ENCODE data around the gene GOLGA6L7.

The GOLGA6L7 gene

GRCh38 chr15:28879551-28879950 is 31.1 kb upstream of the GOLGA6L7 start:
- H3K4me3 ChIP-seq (ENCODE audit: low read length): no peak overlapping the region
- DNase-seq: no peak
- H3K79me2 ChIP-seq (ENCODE audit: low read length): no peaks in the 10 kb centered on the region

GRCh38 chr15:28878209-28878608 is 29.8 kb upstream of the GOLGA6L7 start:
- TF ChIP-seq EZH2phosphoT487 (IDR thresholded peaks at IDR 0.05; ENCODE audit: low read length) (no peak), EZH2 (optimal IDR thresholded peaks at IDR 0.05; ENCODE audit: low read depth, low read length) (no peak)
- TF ChIP-seq, protein P1, sequence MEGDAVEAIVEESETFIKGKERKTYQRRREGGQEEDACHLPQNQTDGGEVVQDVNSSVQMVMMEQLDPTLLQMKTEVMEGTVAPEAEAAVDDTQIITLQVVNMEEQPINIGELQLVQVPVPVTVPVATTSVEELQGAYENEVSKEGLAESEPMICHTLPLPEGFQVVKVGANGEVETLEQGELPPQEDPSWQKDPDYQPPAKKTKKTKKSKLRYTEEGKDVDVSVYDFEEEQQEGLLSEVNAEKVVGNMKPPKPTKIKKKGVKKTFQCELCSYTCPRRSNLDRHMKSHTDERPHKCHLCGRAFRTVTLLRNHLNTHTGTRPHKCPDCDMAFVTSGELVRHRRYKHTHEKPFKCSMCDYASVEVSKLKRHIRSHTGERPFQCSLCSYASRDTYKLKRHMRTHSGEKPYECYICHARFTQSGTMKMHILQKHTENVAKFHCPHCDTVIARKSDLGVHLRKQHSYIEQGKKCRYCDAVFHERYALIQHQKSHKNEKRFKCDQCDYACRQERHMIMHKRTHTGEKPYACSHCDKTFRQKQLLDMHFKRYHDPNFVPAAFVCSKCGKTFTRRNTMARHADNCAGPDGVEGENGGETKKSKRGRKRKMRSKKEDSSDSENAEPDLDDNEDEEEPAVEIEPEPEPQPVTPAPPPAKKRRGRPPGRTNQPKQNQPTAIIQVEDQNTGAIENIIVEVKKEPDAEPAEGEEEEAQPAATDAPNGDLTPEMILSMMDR (IDR thresholded peaks at IDR 0.05; ENCODE audit: low read length): no peak
- no peaks in the 10 kb centered on the region for H3K27me3 ChIP-seq (replicated peaks; ENCODE audit: insufficient read depth, low read length)
- H3K9ac ChIP-seq (ENCODE audit: low read length): no peak overlapping the region
- H3K36me3 ChIP-seq (replicated peaks; ENCODE audit: insufficient read depth, low read length): no peaks in the 10 kb centered on the region
- no peaks in the 10 kb centered on the region for H4K20me1 ChIP-seq (ENCODE audit: insufficient read depth, low read length)
- no peak overlapping the region for H3K27ac ChIP-seq (ENCODE audit: low read length)
- H3K4me1 ChIP-seq (ENCODE audit: low read length): no peaks in the 10 kb centered on the region
- H3K9me2 ChIP-seq (replicated peaks; ENCODE audit: insufficient read depth, low read length): no peaks in the 10 kb centered on the region
- H3F3A ChIP-seq (ENCODE audit: insufficient read depth, low read length): no peaks in the 10 kb centered on the region
- no peaks in the 10 kb centered on the region for H3K9me3 ChIP-seq (replicated peaks; ENCODE audit: insufficient read depth, low read length)
- no peak overlapping the region for H3K4me3 ChIP-seq (ENCODE audit: low read length)
- no peak overlapping the region for H2AFZ ChIP-seq (ENCODE audit: low read length)
- no peaks in the 10 kb centered on the region for H3K79me2 ChIP-seq (ENCODE audit: low read length)
- H3K4me2 ChIP-seq (ENCODE audit: low read depth, low read length): no peak overlapping the region
- no peak for DNase-seq

More at GRCh38 chr15:28879551-28879950, 31.1 kb upstream of the GOLGA6L7 start:
- H3K9ac ChIP-seq (ENCODE audit: low read length): no peak overlapping the region
- no peaks in the 10 kb centered on the region for H3F3A ChIP-seq (ENCODE audit: insufficient read depth, low read length)
- H3K9me3 ChIP-seq (replicated peaks; ENCODE audit: insufficient read depth, low read length): no peaks in the 10 kb centered on the region
- no peaks in the 10 kb centered on the region for H3K4me1 ChIP-seq (ENCODE audit: low read length)
- H3K27me3 ChIP-seq (replicated peaks; ENCODE audit: insufficient read depth, low read length): no peaks in the 10 kb centered on the region
- no peak for TF ChIP-seq EZH2 (optimal IDR thresholded peaks at IDR 0.05; ENCODE audit: low read depth, low read length)
- TF ChIP-seq, protein P1 (IDR thresholded peaks at IDR 0.05; ENCODE audit: low read length): no peak
- no peak for TF ChIP-seq EZH2phosphoT487 (IDR thresholded peaks at IDR 0.05; ENCODE audit: low read length)
- no peaks in the 10 kb centered on the region for H3K36me3 ChIP-seq (replicated peaks; ENCODE audit: insufficient read depth, low read length)
- H3K4me2 ChIP-seq (ENCODE audit: low read depth, low read length): no peak overlapping the region
- H3K9me2 ChIP-seq (replicated peaks; ENCODE audit: insufficient read depth, low read length): no peaks in the 10 kb centered on the region
- H3K27ac ChIP-seq (ENCODE audit: low read length): no peak overlapping the region
- H2AFZ ChIP-seq (ENCODE audit: low read length): no peak overlapping the region
- no peaks in the 10 kb centered on the region for H4K20me1 ChIP-seq (ENCODE audit: insufficient read depth, low read length)

DNA sequence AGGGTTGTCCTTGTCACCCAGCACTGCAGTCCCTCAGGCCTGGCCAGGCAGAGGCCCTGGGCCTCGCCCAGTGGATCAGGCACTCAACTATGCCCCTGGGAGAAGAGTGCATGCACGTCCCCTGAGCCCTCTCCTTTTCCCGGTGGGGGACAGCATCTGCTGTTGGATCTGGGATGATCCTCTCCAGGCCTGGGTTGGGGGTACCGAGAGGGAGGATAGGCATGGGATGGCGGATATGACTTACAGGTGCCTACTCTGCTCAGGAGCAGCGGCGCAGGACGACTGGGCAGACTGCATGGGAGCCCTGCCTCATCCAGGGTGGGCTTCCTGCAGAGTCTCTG is 28.4 kb upstream of the GOLGA6L7 start:
- H3K79me2 ChIP-seq (ENCODE audit: low read length): no peaks in the 10 kb centered on the region
- no peaks in the 10 kb centered on the region for H3K9me2 ChIP-seq (replicated peaks; ENCODE audit: insufficient read depth, low read length)
- no peak overlapping the region for H3K9ac ChIP-seq (ENCODE audit: low read length)
- no peaks in the 10 kb centered on the region for H3K36me3 ChIP-seq (replicated peaks; ENCODE audit: insufficient read depth, low read length)
- no peak for TF ChIP-seq EZH2phosphoT487 (IDR thresholded peaks at IDR 0.05; ENCODE audit: low read length)
- TF ChIP-seq, protein P1 (IDR thresholded peaks at IDR 0.05; ENCODE audit: low read length): no peak
- no peak for TF ChIP-seq EZH2 (optimal IDR thresholded peaks at IDR 0.05; ENCODE audit: low read depth, low read length)
- H3F3A ChIP-seq (ENCODE audit: insufficient read depth, low read length): no peaks in the 10 kb centered on the region
- no peaks in the 10 kb centered on the region for H3K4me1 ChIP-seq (ENCODE audit: low read length)
- H3K4me2 ChIP-seq (ENCODE audit: low read depth, low read length): no peak overlapping the region
- H3K4me3 ChIP-seq (ENCODE audit: low read length): no peak overlapping the region
- H3K27ac ChIP-seq (ENCODE audit: low read length): no peak overlapping the region
- H4K20me1 ChIP-seq (ENCODE audit: insufficient read depth, low read length): no peaks in the 10 kb centered on the region
- H3K27me3 ChIP-seq (replicated peaks; ENCODE audit: insufficient read depth, low read length): no peaks in the 10 kb centered on the region
- no peaks in the 10 kb centered on the region for H3K9me3 ChIP-seq (replicated peaks; ENCODE audit: insufficient read depth, low read length)
- H2AFZ ChIP-seq (ENCODE audit: low read length): no peak overlapping the region
- DNase-seq: no peak

Data from MM.1S (cell line).